ENCODE results near the gene CCNG1.
A peak's percentile ranks its signal among the peaks of the same experiment; 100 is the strongest.
"Not testable (repeated sequence)": the region's sequence is repeated elsewhere in the genome, so short reads cannot be mapped to it uniquely, and the experiment has no call there.

CCNG1 gene

GRCh38 chr5:163437309-163438182, at the start of gene CCNG1:
CCNG1 (plus strand) TSS chr5:163437595; CDS start chr5:163439257, 1,662 bp downstream.
- DNase-seq (ENCODE audit: low read depth in 2 of 2): peak; percentile 91

- DNase-seq (ENCODE audit: low read depth in 2 of 2): no peak
Observed at GRCh38 chr5:163395792-163396191, 41.6 kb upstream of the CCNG1 start.

GRCh38 chr5:163396818-163397340, 40.5 kb upstream of the CCNG1 start:
- not testable (repeated sequence) for DNase-seq (ENCODE audit: low read depth in 2 of 2)

- DNase-seq (ENCODE audit: low read depth in 2 of 2): no peak
Observed at GRCh38 chr5:163397354-163397753, 40.0 kb upstream of the CCNG1 start.

- DNase-seq (ENCODE audit: low read depth in 2 of 2): no peak
Observed at GRCh38 chr5:163399923-163400322, 37.5 kb upstream of the CCNG1 start.

GRCh38 chr5:163401271-163401670, 36.1 kb upstream of the CCNG1 start:
- no peak for DNase-seq (ENCODE audit: low read depth in 2 of 2)

GRCh38 chr5:163402007-163402406, 35.4 kb upstream of the CCNG1 start:
- no peak for DNase-seq (ENCODE audit: low read depth in 2 of 2)

- no peak for DNase-seq (ENCODE audit: low read depth in 2 of 2)
Observed at GRCh38 chr5:163404364-163405173, 32.8 kb upstream of the CCNG1 start.

GRCh38 chr5:163407034-163407655, 30.2 kb upstream of the CCNG1 start:
- DNase-seq (ENCODE audit: low read depth in 2 of 2): peak; percentile 25 to 34

GRCh38 chr5:163408311-163408923, 29.0 kb upstream of the CCNG1 start:
- DNase-seq (ENCODE audit: low read depth in 2 of 2): peak; percentile 44 to 49

GRCh38 chr5:163409384-163409783, 28.0 kb upstream of the CCNG1 start:
- no peak for DNase-seq (ENCODE audit: low read depth in 2 of 2)

- DNase-seq (ENCODE audit: low read depth in 2 of 2): no peak
Observed at GRCh38 chr5:163410505-163410904, 26.9 kb upstream of the CCNG1 start.

GRCh38 chr5:163415673-163416072, 21.7 kb upstream of the CCNG1 start:
- DNase-seq (ENCODE audit: low read depth in 2 of 2): not testable (repeated sequence)

- DNase-seq (ENCODE audit: low read depth in 2 of 2): no peak
Observed at GRCh38 chr5:163424836-163425235, 12.6 kb upstream of the CCNG1 start.

- DNase-seq (ENCODE audit: low read depth in 2 of 2): not testable (repeated sequence)
Observed at GRCh38 chr5:163426128-163426527, 11.3 kb upstream of the CCNG1 start.

- no peak for DNase-seq (ENCODE audit: low read depth in 2 of 2)
Observed at GRCh38 chr5:163432544-163432943, 4.9 kb upstream of the CCNG1 start.

GRCh38 chr5:163433271-163433670, 4.1 kb upstream of the CCNG1 start:
- DNase-seq (ENCODE audit: low read depth in 2 of 2): no peak

GRCh38 chr5:163434401-163434866, 3.0 kb upstream of the CCNG1 start:
- no peak for DNase-seq (ENCODE audit: low read depth in 2 of 2)

- no peak for DNase-seq (ENCODE audit: low read depth in 2 of 2)
Observed at GRCh38 chr5:163436515-163436914, 880 bp upstream of the CCNG1 start.

- no peak for DNase-seq (ENCODE audit: low read depth in 2 of 2)
Observed at GRCh38 chr5:163437011-163437308, 435 bp upstream of the CCNG1 start.

- DNase-seq (ENCODE audit: low read depth in 2 of 2): no peak
Observed at GRCh38 chr5:163439092-163439425, 1.7 kb downstream of the CCNG1 start.

- DNase-seq (ENCODE audit: low read depth in 2 of 2): no peak
Observed at GRCh38 chr5:163440954-163441353, 3.6 kb downstream of the CCNG1 start.
